Thoracic aorta (tissue), 2 donors: ENCODE measurements around the gene HOXD8. TPM values are rescaled to one million over a fixed set of nuclear protein-coding genes. Genes with fewer than 3 reads are reported as not detected.

Experiments
- ATAC-seq: fragments of 150-250 bp; one replicate; pipeline ENCODE4 v1.8.0; 2017; ENCODE audit warnings: low read depth; ENCODE audit not compliant: insufficient number of reproducible peaks, low FRiP score
- DNase-seq: peaks from one replicate; pipeline ENCODE4 v3.0.0-alpha.2; 2020; ENCODE audit warnings: low spot score
- H3K27ac ChIP-seq, 2 donors: fragments of 200-600 bp; sonication (generic); 1 replicate in 1 of 2; 2 replicates in 1 of 2; pipeline ENCODE4 v1.5.1; 2016; ENCODE audit warnings: mild to moderate bottlenecking in 2 of 2, moderate library complexity in 2 of 2
- H3K27me3 ChIP-seq: fragments of 200-600 bp; sonication (generic); replicated peaks from 2 replicates; pipeline ENCODE4 v1.6.0; 2016; ENCODE audit warnings: mild to moderate bottlenecking; ENCODE audit not compliant: insufficient read depth
- H3K36me3 ChIP-seq: fragments of 200-600 bp; sonication (generic); one replicate; pipeline ENCODE4 v1.5.1; 2016
- H3K4me1 ChIP-seq, 2 donors: fragments of 200-600 bp; sonication (generic); 1 replicate in 1 of 2; 2 replicates in 1 of 2; pipeline versions ENCODE4 v1.5.1 to v1.6.0; 2016; ENCODE audit warnings: low read depth in 2 of 2, mild to moderate bottlenecking in 1 of 2; ENCODE audit not compliant: control insufficient read depth in 1 of 2
- H3K4me3 ChIP-seq: fragments of 200-600 bp; sonication (generic); 2 replicates; pipeline ENCODE4 v1.5.1; 2016; ENCODE audit warnings: mild to moderate bottlenecking
- H3K9me3 ChIP-seq: fragments of 200-600 bp; sonication (generic); 2 replicates; pipeline ENCODE4 v1.5.1; 2016
- total RNA-seq, 2 donors: library from RNA; depleted of rRNA; stranded (reverse); fragments of >200 nt; gene quantifications; one replicate each; pipeline versions ENCODE4 v1.1.0 to v1.2.3, GENCODE V29; 2016
- TF ChIP-seq, protein P1 (sequence below): fragments of 200-600 bp; sonication (generic); IDR thresholded peaks from one replicate; pipeline ENCODE4 v1.5.1; 2019; ENCODE audit warnings: antibody characterized with exemption

The HOXD8 gene
- total RNA-seq, 2 donors from 2014 or later, result 3.9 to 11.2 TPM

DNA sequence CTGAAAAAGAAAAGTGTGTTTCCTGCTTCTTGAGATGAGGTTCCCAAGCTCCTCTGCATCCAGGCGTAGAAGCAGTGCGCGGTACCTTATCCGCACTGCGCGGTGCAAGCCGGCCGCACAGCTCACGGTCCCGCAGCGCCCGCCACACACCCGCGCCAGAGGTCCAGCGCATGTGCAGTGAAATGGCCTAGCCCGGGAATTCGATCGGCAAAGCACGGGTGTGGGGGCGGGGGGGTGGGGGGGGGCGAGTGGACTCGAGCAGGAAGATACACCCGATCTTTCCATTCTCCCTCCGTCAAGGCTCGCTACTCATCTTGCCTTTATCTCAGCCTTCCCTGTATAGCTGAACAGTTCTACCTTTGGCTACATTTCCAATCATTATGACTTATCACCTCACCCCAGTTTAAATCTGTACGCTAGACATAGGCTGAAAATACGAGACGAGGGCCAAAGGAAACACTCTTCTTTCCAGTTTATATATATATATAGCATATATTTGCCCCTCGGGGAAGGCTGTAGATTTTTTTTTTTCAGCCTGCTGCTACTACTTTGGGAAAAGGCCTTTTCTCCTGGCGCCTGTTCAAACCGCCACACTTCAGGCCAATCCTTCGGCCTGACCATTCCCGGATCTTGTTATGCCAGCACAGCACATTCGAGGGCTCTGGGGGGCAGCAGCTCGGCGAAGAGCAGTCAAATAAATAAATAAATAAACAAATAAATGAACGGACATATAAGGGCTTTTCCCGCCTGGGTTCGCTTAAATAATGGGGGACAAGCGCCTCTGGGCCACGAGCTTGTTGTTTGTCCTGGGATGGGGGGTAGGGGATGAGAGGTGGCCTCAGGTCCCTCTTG is 10.4 kb downstream of the HOXD8 start:
- DNase-seq (no peak), ATAC-seq (no peak)
- peak overlapping the region; percentile 71 for H3K4me3 ChIP-seq
- peak overlapping the region in 1 of 2 donors; percentile 39 for H3K27ac ChIP-seq
- peaks cover 11 to 25% of the 10 kb centered on the region in 2 donors for H3K4me1 ChIP-seq
- TF ChIP-seq, protein P1, sequence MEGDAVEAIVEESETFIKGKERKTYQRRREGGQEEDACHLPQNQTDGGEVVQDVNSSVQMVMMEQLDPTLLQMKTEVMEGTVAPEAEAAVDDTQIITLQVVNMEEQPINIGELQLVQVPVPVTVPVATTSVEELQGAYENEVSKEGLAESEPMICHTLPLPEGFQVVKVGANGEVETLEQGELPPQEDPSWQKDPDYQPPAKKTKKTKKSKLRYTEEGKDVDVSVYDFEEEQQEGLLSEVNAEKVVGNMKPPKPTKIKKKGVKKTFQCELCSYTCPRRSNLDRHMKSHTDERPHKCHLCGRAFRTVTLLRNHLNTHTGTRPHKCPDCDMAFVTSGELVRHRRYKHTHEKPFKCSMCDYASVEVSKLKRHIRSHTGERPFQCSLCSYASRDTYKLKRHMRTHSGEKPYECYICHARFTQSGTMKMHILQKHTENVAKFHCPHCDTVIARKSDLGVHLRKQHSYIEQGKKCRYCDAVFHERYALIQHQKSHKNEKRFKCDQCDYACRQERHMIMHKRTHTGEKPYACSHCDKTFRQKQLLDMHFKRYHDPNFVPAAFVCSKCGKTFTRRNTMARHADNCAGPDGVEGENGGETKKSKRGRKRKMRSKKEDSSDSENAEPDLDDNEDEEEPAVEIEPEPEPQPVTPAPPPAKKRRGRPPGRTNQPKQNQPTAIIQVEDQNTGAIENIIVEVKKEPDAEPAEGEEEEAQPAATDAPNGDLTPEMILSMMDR, result no peak
- no peaks in the 10 kb centered on the region for H3K27me3 ChIP-seq
- no peaks in the 10 kb centered on the region for H3K9me3 ChIP-seq
- H3K36me3 ChIP-seq, result no peaks in the 10 kb centered on the region

DNA sequence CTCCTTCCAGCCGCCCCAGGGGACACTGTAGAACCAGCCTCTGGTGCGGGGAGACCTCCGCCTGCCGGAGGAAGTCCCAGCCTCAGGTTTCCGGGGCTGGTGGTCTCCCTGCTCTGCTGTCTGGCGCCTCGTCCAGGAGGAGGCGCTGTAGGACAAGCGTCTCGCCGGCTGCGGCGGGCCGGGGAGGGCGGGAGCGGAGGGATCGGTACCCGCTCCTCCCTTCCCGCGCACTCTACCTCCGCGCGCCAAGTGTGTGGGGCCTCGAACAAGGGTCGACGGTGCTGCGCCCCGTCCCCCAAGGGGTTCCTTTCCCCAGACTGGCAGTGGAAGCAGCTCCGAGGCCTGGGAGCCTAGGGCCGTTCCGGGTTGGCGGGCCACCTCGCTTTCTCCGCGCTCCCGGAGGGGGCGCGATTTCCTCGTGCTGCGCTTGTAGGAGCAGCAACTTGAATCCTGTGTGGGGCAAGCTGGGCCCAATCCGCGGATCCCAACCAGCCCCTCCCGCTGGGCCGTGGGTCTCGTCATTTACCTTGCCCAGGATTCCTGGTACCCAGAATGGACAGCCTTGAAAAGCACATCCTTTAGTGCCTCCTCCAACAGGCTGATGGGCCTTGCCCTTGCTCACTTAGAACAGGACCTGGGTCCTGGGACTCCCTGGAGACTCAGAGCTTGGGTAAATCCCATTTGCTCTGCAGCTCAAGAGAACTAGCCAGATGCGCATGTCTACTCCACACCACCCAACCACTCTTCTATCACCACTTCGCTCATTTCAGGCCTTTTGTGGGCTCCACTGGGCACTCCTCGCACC is 11.2 kb downstream of the HOXD8 start:
- peak; percentile 81 for ATAC-seq
- peak overlapping the region in 1 of 2 donors; percentile 39 for H3K27ac ChIP-seq
- TF ChIP-seq, protein P1, result peak; percentile 94
- H3K36me3 ChIP-seq, result no peaks in the 10 kb centered on the region
- H3K4me1 ChIP-seq, result peaks cover 5 to 18% of the 10 kb centered on the region in 2 donors
- no peak for DNase-seq
- peak overlapping the region; percentile 71 for H3K4me3 ChIP-seq
- no peaks in the 10 kb centered on the region for H3K27me3 ChIP-seq
- H3K9me3 ChIP-seq, result no peaks in the 10 kb centered on the region

DNA sequence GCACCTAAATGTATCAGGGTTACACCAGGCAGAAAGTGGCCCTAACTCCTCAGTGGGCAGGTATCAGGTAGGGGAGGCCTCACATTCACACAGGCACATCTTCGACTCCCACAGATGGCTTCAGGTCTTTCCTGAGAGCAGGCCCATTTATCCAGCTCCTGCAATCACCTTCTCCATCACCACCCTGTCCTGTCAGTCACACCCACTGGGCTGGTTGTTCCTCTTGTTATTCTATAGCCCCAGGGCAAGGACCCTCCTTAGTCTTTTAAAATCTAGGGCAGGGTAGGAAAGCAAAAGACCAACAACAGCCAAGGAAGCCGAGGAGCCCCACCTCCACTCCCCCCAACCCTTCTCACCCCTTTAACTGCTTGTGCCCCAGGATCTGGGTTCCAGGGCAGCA is 12.8 kb downstream of the HOXD8 start:
- Histone ChIP-seq H3K36me3 (no peaks in the 10 kb centered on the region), H3K4me1 (peaks cover 5 to 13% of the 10 kb centered on the region in 2 donors), H3K27ac (no peak overlapping the region), H3K9me3 (no peaks in the 10 kb centered on the region), H3K4me3 (no peak overlapping the region), H3K27me3 (no peaks in the 10 kb centered on the region)
- no peak for ATAC-seq
- no peak for DNase-seq
- TF ChIP-seq, protein P1, result no peak

DNA sequence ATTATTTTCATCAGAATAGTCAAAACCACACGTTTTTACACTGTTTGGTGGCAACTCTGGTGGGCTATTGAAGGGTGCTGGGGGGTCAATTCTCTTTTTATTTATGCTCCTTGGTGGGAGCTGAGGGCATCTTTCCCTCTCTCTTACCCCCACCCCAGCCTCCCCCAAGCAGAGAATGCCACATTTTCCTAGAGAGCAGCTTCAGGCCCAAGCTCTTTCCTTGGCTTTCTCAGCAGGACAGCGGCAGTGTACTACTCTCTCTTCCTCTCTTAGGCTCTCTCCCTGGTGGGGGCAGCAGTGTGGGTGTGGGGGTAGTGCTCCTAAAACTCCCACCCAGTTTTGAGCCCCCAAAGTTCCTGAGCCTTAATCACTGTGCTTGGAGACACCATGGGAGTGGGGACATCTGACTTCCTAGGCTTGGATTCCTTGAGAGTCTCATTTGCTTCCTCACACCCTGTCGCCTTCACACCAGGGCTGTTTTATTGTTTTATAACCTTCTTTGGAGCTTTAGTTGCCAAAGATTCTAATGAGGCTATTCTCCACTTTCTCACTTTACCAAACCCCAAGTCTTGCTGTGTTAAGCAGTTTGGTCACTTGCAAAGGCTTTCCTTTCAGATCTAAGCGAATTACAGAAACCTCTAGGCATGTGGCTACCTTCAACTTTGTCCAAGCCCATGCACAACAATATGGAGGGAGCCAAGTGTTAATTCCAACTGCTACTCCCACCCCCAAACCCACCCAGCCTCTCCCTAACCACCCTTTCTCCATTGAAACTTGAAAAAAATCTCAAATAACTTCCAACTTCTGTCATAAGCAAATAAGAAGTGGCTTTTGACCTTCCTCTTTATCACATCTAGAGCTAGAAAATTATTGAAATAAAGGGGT is 15.8 kb downstream of the HOXD8 start:
- no peak overlapping the region for H3K27ac ChIP-seq
- no peaks in the 10 kb centered on the region for H3K27me3 ChIP-seq
- no peak overlapping the region for H3K4me3 ChIP-seq
- peaks cover under 1 to 5% of the 10 kb centered on the region in 2 donors for H3K4me1 ChIP-seq
- H3K9me3 ChIP-seq, result no peaks in the 10 kb centered on the region
- H3K36me3 ChIP-seq, result peaks cover 4% of the 10 kb centered on the region
- no peak for ATAC-seq
- no peak for DNase-seq
- TF ChIP-seq, protein P1, result no peak
